Type B pancreatic cell (in vitro differentiated cells): ENCODE results near the gene PRR14. TPM values are rescaled to one million over a fixed set of nuclear protein-coding genes. Genes with fewer than 3 reads are reported as not detected.

ENCODE experiments used
- DNase-seq: peaks from one replicate; pipeline ENCODE4 v3.0.0; 2021; ENCODE audit warnings: mixed read lengths; ENCODE audit not compliant: unreplicated experiment; ENCODE audit errors: extremely low spot score
- H3K27ac Mint-ChIP-seq: 2 replicates; pipeline ENCODE4 v1.8.0; 2021; ENCODE audit warnings: mild to moderate bottlenecking, mixed read lengths
- H3K27me3 Mint-ChIP-seq: 2 replicates; pipeline ENCODE4 v1.8.0; 2021; ENCODE audit warnings: mixed read lengths
- H3K36me3 Mint-ChIP-seq: 2 replicates; pipeline ENCODE4 v1.8.0; 2021; ENCODE audit warnings: mixed read lengths
- H3K4me1 Mint-ChIP-seq: one replicate; pipeline ENCODE4 v1.8.0; 2021; ENCODE audit warnings: mixed read lengths; ENCODE audit not compliant: unreplicated experiment
- H3K4me3 Mint-ChIP-seq: 2 replicates; pipeline ENCODE4 v1.8.0; 2021; ENCODE audit warnings: mild to moderate bottlenecking, mixed read lengths
- H3K9me3 Mint-ChIP-seq: 2 replicates; pipeline ENCODE4 v1.8.0; 2021; ENCODE audit warnings: mixed read lengths
- total RNA-seq: library from RNA; stranded (reverse); gene quantifications from 2 replicates; pipeline ENCODE4 v1.2.1, GENCODE V29; 2021; ENCODE audit warnings: low replicate concordance
- TF ChIP-seq, protein P1 (sequence below): fragments of 200-600 bp; sonication (generic); conservative IDR thresholded peaks from 2 replicates; pipeline ENCODE4 v1.5.0; 2021; ENCODE audit warnings: antibody characterized with exemption, mild to moderate bottlenecking

Gene PRR14
- total RNA-seq, 1 donor from 2014 or later: 45.0 TPM

DNA sequence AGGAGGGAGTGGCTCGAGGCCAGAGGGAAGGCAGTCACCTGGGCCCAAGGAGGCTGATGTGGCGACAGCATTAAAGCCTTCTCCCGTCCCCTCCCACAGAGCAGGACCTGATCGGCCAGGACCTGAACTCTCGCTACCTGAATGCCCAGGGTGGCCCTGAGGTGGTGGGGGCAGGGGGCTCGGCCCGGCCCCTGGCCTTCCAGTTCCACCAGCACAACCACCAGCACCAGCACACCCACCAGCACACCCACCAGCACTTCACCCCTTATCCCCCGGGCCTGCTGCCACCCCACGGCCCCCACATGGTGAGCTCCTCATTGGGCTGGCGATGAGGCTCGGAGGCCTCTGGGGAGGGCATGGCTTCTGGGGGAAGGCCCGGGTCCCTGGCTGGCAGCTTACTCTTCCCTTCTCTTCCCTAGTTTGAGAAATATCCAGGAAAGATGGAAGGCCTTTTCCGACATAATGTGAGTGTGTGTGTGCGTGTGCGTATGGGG, 13.9 kb downstream of the PRR14 start:
- Mint-ChIP-seq H3K27ac (no peak overlapping the region), H3K4me1 (peaks cover 25% of the 10 kb centered on the region), H3K36me3 (peaks cover 11% of the 10 kb centered on the region), H3K4me3 (peak overlapping the region; percentile 44), H3K27me3 (no peaks in the 10 kb centered on the region), H3K9me3 (no peaks in the 10 kb centered on the region)
- no peak for DNase-seq
- TF ChIP-seq, protein P1, sequence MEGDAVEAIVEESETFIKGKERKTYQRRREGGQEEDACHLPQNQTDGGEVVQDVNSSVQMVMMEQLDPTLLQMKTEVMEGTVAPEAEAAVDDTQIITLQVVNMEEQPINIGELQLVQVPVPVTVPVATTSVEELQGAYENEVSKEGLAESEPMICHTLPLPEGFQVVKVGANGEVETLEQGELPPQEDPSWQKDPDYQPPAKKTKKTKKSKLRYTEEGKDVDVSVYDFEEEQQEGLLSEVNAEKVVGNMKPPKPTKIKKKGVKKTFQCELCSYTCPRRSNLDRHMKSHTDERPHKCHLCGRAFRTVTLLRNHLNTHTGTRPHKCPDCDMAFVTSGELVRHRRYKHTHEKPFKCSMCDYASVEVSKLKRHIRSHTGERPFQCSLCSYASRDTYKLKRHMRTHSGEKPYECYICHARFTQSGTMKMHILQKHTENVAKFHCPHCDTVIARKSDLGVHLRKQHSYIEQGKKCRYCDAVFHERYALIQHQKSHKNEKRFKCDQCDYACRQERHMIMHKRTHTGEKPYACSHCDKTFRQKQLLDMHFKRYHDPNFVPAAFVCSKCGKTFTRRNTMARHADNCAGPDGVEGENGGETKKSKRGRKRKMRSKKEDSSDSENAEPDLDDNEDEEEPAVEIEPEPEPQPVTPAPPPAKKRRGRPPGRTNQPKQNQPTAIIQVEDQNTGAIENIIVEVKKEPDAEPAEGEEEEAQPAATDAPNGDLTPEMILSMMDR: no peak

GRCh38 chr16:30665155-30665829, 14.5 kb downstream of the PRR14 start:
- no peaks in the 10 kb centered on the region for H3K27me3 Mint-ChIP-seq
- H3K36me3 Mint-ChIP-seq: peaks cover 11% of the 10 kb centered on the region
- H3K9me3 Mint-ChIP-seq: no peaks in the 10 kb centered on the region
- H3K4me3 Mint-ChIP-seq: peak overlapping the region; percentile 44
- peak overlapping the region; percentile 31 for H3K27ac Mint-ChIP-seq
- no peak for DNase-seq
- peaks cover 25% of the 10 kb centered on the region for H3K4me1 Mint-ChIP-seq
- TF ChIP-seq, protein P1: no peak

- Mint-ChIP-seq H3K27ac (peak overlapping the region; percentile 31), H3K4me3 (no peak overlapping the region), H3K9me3 (no peaks in the 10 kb centered on the region), H3K4me1 (peaks cover 20% of the 10 kb centered on the region), H3K27me3 (no peaks in the 10 kb centered on the region), H3K36me3 (peaks cover 13% of the 10 kb centered on the region)
- DNase-seq: no peak
- TF ChIP-seq, protein P1: no peak
Measured at GRCh38 chr16:30665830-30666190, 15.1 kb downstream of the PRR14 start.

GRCh38 chr16:30666681-30667080, 15.9 kb downstream of the PRR14 start:
- no peaks in the 10 kb centered on the region for H3K27me3 Mint-ChIP-seq
- DNase-seq: no peak
- H3K36me3 Mint-ChIP-seq: peaks cover 16% of the 10 kb centered on the region
- no peak overlapping the region for H3K4me3 Mint-ChIP-seq
- TF ChIP-seq, protein P1: no peak
- no peaks in the 10 kb centered on the region for H3K9me3 Mint-ChIP-seq
- H3K27ac Mint-ChIP-seq: no peak overlapping the region
- peaks cover 13% of the 10 kb centered on the region for H3K4me1 Mint-ChIP-seq

GRCh38 chr16:30667361-30667905, 16.7 kb downstream of the PRR14 start:
- peak overlapping the region; percentile 59 for H3K27ac Mint-ChIP-seq
- TF ChIP-seq, protein P1: no peak
- H3K4me1 Mint-ChIP-seq: peaks cover 10% of the 10 kb centered on the region
- no peaks in the 10 kb centered on the region for H3K27me3 Mint-ChIP-seq
- no peaks in the 10 kb centered on the region for H3K9me3 Mint-ChIP-seq
- DNase-seq: no peak
- H3K36me3 Mint-ChIP-seq: peaks cover 20% of the 10 kb centered on the region
- no peak overlapping the region for H3K4me3 Mint-ChIP-seq
